Ascending aorta (tissue), 2 donors: ENCODE data around the gene NEURL4. TPM values are rescaled to one million over a fixed set of nuclear protein-coding genes. Genes with fewer than 3 reads are reported as not detected.

ENCODE experiments used
- DNase-seq, 2 donors: peaks; one replicate each; pipeline ENCODE4 v3.0.0-alpha.2; 2019; ENCODE audit warnings: low spot score in 2 of 2
- H3K27ac ChIP-seq, 2 donors: fragments of 200-600 bp; sonication (generic); one replicate each; pipeline ENCODE4 v1.5.1; 2016 to 2017; ENCODE audit warnings: mild to moderate bottlenecking in 1 of 2
- H3K27me3 ChIP-seq: fragments of 200-600 bp; sonication (generic); one replicate; pipeline ENCODE4 v1.5.1; 2017
- H3K36me3 ChIP-seq, 2 donors: fragments of 200-600 bp; sonication (generic); one replicate each; pipeline ENCODE4 v1.5.1; 2016
- H3K4me1 ChIP-seq, 2 donors: fragments of 200-600 bp; sonication (generic); one replicate each; pipeline ENCODE4 v1.5.1; 2016 to 2017; ENCODE audit warnings: mild to moderate bottlenecking in 1 of 2
- H3K4me3 ChIP-seq, 2 donors: fragments of 200-600 bp; sonication (generic); one replicate each; pipeline ENCODE4 v1.5.1; 2016 to 2017; ENCODE audit warnings: mild to moderate bottlenecking in 1 of 2
- H3K9me3 ChIP-seq, 2 donors: fragments of 200-600 bp; sonication (generic); one replicate each; pipeline ENCODE4 v1.5.1; 2016
- intact Hi-C: fragments of 100-400 bp; cut with DNase I; formaldehyde crosslinking; loops from one replicate; pipeline ENCODE4 v1.15.1; 2023
- total RNA-seq: library from RNA; depleted of rRNA; stranded (reverse); fragments of >200 nt; gene quantifications from one replicate; pipeline ENCODE4 v1.1.0, GENCODE V29; 2016
- TF ChIP-seq, protein P1 (sequence below), 3 experiments: fragments of 200-600 bp in 2 of 3; fragments of 450-650 bp in 1 of 3; sonication (generic) in 2 of 3; IDR thresholded peaks; one replicate each; pipeline ENCODE4 v1.5.1; 2016 to 2019; ENCODE audit warnings: antibody characterized with exemption in 3 of 3, mild to moderate bottlenecking in 1 of 3, moderate library complexity in 1 of 3

Gene NEURL4
- total RNA-seq, 1 donor from 2014 or later: 22.0 TPM

DNA sequence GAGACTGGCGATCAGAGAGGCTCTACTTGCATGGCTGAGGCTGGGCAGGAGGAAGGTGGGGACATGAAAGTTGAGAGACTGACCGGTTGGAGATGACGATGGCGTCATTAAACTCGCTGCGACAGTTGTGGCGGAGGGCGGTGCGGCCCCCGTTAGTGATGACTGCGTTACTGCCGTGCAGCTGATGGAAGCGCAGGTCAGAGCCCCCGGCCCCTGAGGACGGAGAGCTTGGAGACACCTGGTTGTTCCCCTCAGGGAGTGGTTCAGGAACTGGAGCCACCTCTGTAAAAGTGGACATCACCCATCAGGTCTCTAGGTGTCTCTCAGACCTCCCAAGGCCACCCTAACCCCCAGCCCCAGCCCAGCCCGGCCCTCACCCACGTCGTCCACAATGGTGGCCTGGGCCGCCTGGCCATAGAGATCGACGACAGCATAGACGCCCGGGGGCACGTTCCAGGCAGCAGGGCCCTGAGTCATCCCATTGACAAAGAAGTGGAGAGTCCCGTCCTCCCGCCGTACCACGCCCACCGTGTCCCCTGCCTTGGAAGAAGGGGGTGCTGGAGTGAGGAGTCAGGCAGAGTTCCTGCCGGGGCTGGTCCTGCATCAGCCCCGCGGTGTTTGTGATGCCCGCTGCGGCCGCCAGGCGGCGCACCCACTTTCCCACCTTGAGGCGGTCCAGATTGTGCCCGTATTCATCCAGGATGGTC lies 5.3 kb downstream of the NEURL4 start:
- no peaks in the 10 kb centered on the region for H3K27me3 ChIP-seq
- H3K4me3 ChIP-seq: no peak overlapping the region
- TF ChIP-seq, protein P1, sequence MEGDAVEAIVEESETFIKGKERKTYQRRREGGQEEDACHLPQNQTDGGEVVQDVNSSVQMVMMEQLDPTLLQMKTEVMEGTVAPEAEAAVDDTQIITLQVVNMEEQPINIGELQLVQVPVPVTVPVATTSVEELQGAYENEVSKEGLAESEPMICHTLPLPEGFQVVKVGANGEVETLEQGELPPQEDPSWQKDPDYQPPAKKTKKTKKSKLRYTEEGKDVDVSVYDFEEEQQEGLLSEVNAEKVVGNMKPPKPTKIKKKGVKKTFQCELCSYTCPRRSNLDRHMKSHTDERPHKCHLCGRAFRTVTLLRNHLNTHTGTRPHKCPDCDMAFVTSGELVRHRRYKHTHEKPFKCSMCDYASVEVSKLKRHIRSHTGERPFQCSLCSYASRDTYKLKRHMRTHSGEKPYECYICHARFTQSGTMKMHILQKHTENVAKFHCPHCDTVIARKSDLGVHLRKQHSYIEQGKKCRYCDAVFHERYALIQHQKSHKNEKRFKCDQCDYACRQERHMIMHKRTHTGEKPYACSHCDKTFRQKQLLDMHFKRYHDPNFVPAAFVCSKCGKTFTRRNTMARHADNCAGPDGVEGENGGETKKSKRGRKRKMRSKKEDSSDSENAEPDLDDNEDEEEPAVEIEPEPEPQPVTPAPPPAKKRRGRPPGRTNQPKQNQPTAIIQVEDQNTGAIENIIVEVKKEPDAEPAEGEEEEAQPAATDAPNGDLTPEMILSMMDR (IDR thresholded peaks at IDR 0.05): peak; percentile 66 to 76 (median 71)
- H3K4me1 ChIP-seq: peaks cover 0 to 10% of the 10 kb centered on the region in 2 donors
- peak in 1 of 2 donors; percentile 73 for DNase-seq
- H3K27ac ChIP-seq: no peak overlapping the region
- H3K36me3 ChIP-seq: peaks cover 50 to 60% of the 10 kb centered on the region in 2 donors
- intact Hi-C loops: no loop called here
- H3K9me3 ChIP-seq: no peaks in the 10 kb centered on the region

DNA sequence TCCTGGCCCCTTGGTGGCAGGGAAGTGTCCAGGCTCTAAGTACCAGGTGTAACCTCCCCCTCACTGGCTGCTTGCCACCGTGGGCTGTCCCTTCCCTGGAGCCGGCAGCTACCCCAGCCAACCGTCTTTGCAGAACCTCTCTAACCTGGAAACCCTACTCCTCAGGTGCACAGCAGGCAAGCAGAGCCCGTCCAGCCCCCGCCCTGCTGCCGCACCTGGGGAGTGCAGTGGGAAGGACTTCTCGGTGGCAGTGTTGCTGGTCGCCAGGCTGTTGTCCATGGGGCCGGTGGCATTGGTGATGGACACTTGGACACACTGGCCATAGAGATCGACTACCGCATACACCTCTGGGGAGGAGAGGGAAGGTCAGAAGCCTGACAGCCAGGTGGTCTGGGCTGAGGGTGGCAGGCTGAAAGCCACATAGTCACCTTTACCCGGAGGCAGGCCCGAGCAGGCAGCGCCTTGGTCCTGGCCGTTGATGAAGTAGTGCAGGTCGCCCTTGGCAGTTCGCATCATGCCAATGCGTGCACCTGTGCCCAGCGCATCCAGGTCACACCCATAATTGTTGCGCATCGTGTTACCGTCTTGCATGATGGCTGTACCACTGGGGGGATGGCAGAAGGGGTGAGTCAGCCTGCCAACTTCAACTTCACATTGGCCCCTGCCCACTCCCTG lies 6.5 kb downstream of the NEURL4 start:
- no peaks in the 10 kb centered on the region for H3K4me1 ChIP-seq
- H3K4me3 ChIP-seq: no peak overlapping the region
- TF ChIP-seq, protein P1 (IDR thresholded peaks at IDR 0.05): no peak
- peaks cover 61 to 72% of the 10 kb centered on the region in 2 donors for H3K36me3 ChIP-seq
- DNase-seq: no peak
- no peak overlapping the region for H3K27ac ChIP-seq
- H3K9me3 ChIP-seq: no peaks in the 10 kb centered on the region
- intact Hi-C loops: no loop called here
- no peaks in the 10 kb centered on the region for H3K27me3 ChIP-seq

DNA sequence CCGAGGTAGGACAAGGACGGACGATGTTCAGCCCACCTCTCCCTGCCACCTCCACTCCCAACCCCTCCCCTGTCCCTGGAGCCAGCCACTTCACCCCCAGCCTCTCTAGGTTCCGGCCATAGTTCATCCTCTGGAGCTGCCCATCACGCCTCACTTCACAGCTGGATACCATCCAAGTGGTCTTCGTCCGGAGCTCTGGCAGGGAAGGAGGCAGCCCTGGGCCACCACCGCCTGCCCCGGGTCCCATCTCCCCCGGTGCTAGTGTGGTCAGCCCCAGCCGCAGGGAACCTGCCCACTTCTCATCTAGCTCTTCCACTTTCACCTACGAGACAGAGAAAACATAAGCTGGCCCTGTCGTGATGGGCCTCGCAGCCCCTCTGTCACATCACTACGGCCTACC lies 7.7 kb downstream of the NEURL4 start:
- no peak for DNase-seq
- no peaks in the 10 kb centered on the region for H3K4me1 ChIP-seq
- no peak overlapping the region for H3K4me3 ChIP-seq
- peaks cover 68 to 79% of the 10 kb centered on the region in 2 donors for H3K36me3 ChIP-seq
- intact Hi-C loops: no loop called here
- H3K27me3 ChIP-seq: no peaks in the 10 kb centered on the region
- no peak overlapping the region for H3K27ac ChIP-seq
- TF ChIP-seq, protein P1 (IDR thresholded peaks at IDR 0.05): no peak
- no peaks in the 10 kb centered on the region for H3K9me3 ChIP-seq

DNA sequence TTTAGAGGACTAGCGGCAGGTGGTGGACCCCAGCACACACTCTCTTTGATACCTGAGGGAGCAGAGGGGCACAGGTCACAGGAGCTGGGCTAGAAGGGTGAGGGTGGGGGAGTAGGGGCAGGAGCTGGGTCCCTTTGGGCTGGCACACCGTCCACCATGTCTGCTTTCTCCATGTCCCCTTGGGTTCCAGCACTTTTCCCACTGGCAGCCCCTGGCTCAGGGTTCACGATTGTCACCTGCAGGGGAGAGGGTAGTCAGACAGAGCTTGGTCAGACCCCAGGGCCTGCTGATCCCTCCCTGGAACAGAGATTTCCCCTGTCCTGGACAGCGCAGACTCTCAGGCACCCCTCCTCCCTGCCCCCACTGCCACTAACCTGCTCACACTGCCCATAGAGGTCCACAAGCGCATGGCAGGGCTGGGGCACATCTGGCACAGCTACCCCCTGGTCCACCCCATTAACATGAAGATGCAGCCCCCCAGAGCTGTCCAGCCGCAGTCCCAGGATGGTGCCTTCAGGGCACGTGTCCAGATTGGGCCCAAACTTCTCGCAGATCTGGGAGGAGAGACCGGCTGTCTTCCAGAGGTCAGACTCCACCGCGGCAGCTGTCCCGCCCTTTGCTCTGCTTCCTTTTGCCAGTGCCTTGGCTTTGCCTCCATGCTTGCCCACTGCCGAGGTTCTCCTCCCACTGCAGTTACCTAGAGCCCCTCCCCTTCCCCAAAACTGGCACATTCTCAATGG lies 10.8 kb downstream of the NEURL4 start:
- Histone ChIP-seq H3K9me3 (no peaks in the 10 kb centered on the region), H3K27ac (no peak overlapping the region), H3K27me3 (no peaks in the 10 kb centered on the region), H3K36me3 (peaks cover 60 to 63% of the 10 kb centered on the region in 2 donors), H3K4me1 (peaks cover 10 to 18% of the 10 kb centered on the region in 2 donors), H3K4me3 (no peak overlapping the region)
- TF ChIP-seq, protein P1 (IDR thresholded peaks at IDR 0.05): no peak
- no peak for DNase-seq
- intact Hi-C loops: no loop called here

DNA sequence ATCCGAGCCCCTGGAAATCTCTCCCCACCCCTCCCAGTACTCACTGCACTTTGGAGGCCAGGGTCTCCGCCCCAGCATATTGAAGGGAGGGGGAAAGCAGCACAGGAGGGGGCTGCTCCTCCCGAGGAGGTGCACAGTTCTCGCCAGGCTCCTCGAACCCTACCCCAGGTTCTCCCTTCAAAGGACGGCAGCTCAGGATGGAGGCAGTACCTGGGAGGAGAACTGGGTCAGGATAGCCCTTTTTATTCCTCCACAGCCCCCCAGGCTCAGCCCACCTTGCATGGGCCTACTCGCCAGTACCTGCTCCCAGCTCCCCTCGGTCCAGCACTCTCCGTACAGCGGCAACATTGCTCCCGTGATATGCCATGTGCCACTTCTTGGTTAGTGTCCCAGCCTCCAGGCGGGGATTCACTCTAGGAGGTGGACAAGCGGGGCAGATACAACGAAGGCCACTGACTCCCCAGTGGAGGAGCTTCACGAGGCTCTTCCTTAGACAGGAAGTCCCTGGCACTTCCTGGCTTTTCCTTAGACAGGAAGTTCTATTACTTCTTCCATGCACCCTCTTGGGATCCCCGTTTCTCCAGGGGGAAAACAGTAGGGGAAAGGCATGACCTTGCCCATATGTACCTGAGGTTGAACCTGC lies 11.9 kb downstream of the NEURL4 start:
- H3K4me1 ChIP-seq: peaks cover 10 to 24% of the 10 kb centered on the region in 2 donors
- intact Hi-C loops: no loop called here
- H3K36me3 ChIP-seq: peaks cover 60 to 63% of the 10 kb centered on the region in 2 donors
- no peak overlapping the region for H3K27ac ChIP-seq
- no peak for DNase-seq
- no peaks in the 10 kb centered on the region for H3K27me3 ChIP-seq
- H3K9me3 ChIP-seq: no peaks in the 10 kb centered on the region
- H3K4me3 ChIP-seq: no peak overlapping the region
- TF ChIP-seq, protein P1 (IDR thresholded peaks at IDR 0.05): no peak
